Measurements from ENCODE around the gene OR8G1.

GRCh38 chr11:124209824-124210357 lies 31.0 kb upstream of the OR8G1 start:
- no peak for TF ChIP-seq TAF1 (IDR thresholded peaks at IDR 0.05; ENCODE audit: borderline replicate concordance, insufficient read depth, low read length)
- no peak for TF ChIP-seq POLR2AphosphoS5 (IDR thresholded peaks at IDR 0.05; ENCODE audit: low read depth, low read length)

Measured in PFSK-1 (cell line).